GM18526 (cell line): ENCODE measurements around the gene KCNH8.

Experiments used
- POLR2A ChIP-seq: IDR thresholded peaks from 3 replicates; pipeline ENCODE4 v1.6.1; 2011; ENCODE audit not compliant: insufficient read length; ENCODE audit errors: extremely low read depth

The KCNH8 gene

GRCh38 chr3:19154693-19155250 lies 6.5 kb downstream of the KCNH8 start:
- TF ChIP-seq POLR2A = no peak

GRCh38 chr3:19155375-19155774 lies 7.1 kb downstream of the KCNH8 start:
- no peak for TF ChIP-seq POLR2A

- TF ChIP-seq POLR2A = no peak
Observed at GRCh38 chr3:19159966-19160635, 11.8 kb downstream of the KCNH8 start.

GRCh38 chr3:19165654-19166053 lies 17.3 kb downstream of the KCNH8 start:
- TF ChIP-seq POLR2A = no peak

GRCh38 chr3:19171794-19172193 lies 23.5 kb downstream of the KCNH8 start:
- TF ChIP-seq POLR2A = no peak

GRCh38 chr3:19173945-19174344 lies 25.6 kb downstream of the KCNH8 start:
- no peak for TF ChIP-seq POLR2A

- TF ChIP-seq POLR2A = no peak
Observed at GRCh38 chr3:19183584-19183983, 35.3 kb downstream of the KCNH8 start.

GRCh38 chr3:19190126-19190525 lies 41.8 kb downstream of the KCNH8 start:
- no peak for TF ChIP-seq POLR2A

- TF ChIP-seq POLR2A = no peak
Observed at GRCh38 chr3:19190602-19191001, 42.3 kb downstream of the KCNH8 start.

- no peak for TF ChIP-seq POLR2A
Observed at GRCh38 chr3:19199131-19199530, 50.8 kb downstream of the KCNH8 start.

GRCh38 chr3:19202303-19202702 lies 54.0 kb downstream of the KCNH8 start:
- TF ChIP-seq POLR2A = no peak

GRCh38 chr3:19202754-19203153 lies 54.4 kb downstream of the KCNH8 start:
- TF ChIP-seq POLR2A = no peak

- no peak for TF ChIP-seq POLR2A
Observed at GRCh38 chr3:19206540-19206939, 58.2 kb downstream of the KCNH8 start.

- TF ChIP-seq POLR2A = no peak
Observed at GRCh38 chr3:19213603-19214220, 65.4 kb downstream of the KCNH8 start.

- TF ChIP-seq POLR2A = no peak
Observed at GRCh38 chr3:19215427-19215826, 67.1 kb downstream of the KCNH8 start.

GRCh38 chr3:19216669-19217337 lies 68.5 kb downstream of the KCNH8 start:
- TF ChIP-seq POLR2A = no peak
